Parathyroid adenoma (tissue), 2 donors: Measurements from ENCODE around the gene SFRP5.

ENCODE experiments used
- H2AFZ ChIP-seq: fragments of 300-600 bp; sonication (generic); one replicate; pipeline ENCODE4 v1.7.0; 2017; ENCODE audit warnings: antibody characterized with exemption, mild to moderate bottlenecking
- H3K27ac ChIP-seq: fragments of 300-600 bp; sonication (generic); one replicate; pipeline ENCODE4 v1.7.0; 2017
- H3K27me3 ChIP-seq: fragments of 300-600 bp; sonication (generic); one replicate; pipeline ENCODE4 v1.7.0; 2017; ENCODE audit warnings: low read length; ENCODE audit not compliant: control insufficient read depth, insufficient read depth
- H3K36me3 ChIP-seq: fragments of 300-600 bp; sonication (generic); one replicate; pipeline ENCODE4 v1.7.0; 2017; ENCODE audit warnings: low read length; ENCODE audit not compliant: control insufficient read depth, insufficient read depth
- H3K4me1 ChIP-seq: fragments of 300-600 bp; sonication (generic); one replicate; pipeline ENCODE4 v1.7.0; 2017; ENCODE audit warnings: control low read depth
- H3K4me2 ChIP-seq: fragments of 300-600 bp; sonication (generic); one replicate; pipeline ENCODE4 v1.7.0; 2017; ENCODE audit warnings: low read length
- H3K4me3 ChIP-seq: fragments of 300-600 bp; sonication (generic); one replicate; pipeline ENCODE4 v1.7.0; 2017; ENCODE audit warnings: low read depth, low read length
- H3K79me2 ChIP-seq: fragments of 300-600 bp; sonication (generic); one replicate; pipeline ENCODE4 v1.7.0; 2017; ENCODE audit warnings: control low read depth
- H3K9ac ChIP-seq: fragments of 300-600 bp; sonication (generic); one replicate; pipeline ENCODE4 v1.7.0; 2017; ENCODE audit warnings: mild to moderate bottlenecking
- H3K9me3 ChIP-seq: fragments of 300-600 bp; sonication (generic); one replicate; pipeline ENCODE4 v1.7.0; 2017; ENCODE audit warnings: low read length; ENCODE audit not compliant: control insufficient read depth
- TF ChIP-seq, protein P1 (sequence below): fragments of 300-600 bp; sonication (generic); IDR thresholded peaks from one replicate; pipeline ENCODE4 v1.7.0; 2017; ENCODE audit warnings: antibody characterized with exemption, mild to moderate bottlenecking
- donor health status: primary hyperparathyroidism.

SFRP5 gene

DNA sequence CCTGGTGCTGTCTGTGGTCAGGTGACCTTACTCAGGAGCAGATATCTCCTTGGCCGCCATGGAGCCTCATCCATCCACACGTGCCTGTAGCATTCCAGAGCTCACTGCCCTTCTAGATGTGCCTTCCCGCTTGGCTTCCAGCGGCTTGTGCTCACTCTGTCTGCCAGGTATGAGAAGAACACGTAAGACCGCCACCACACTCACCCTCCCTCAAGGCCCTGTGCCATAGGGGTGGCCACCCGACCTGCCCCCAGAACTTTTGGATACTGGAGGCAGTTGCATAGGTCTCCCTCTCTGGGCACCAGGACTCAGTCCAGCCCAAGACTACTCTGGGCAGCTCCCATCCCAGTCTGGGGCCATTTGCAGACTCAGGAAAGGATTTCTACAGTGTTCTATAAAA lies 54.2 kb downstream of the SFRP5 start:
- H3K4me1 ChIP-seq, result peaks cover 5% of the 10 kb centered on the region
- H2AFZ ChIP-seq, result no peak overlapping the region
- H3K4me3 ChIP-seq, result no peak overlapping the region
- H3K9ac ChIP-seq, result no peak overlapping the region
- H3K27me3 ChIP-seq, result no peaks in the 10 kb centered on the region
- no peak overlapping the region for H3K27ac ChIP-seq
- H3K79me2 ChIP-seq, result no peaks in the 10 kb centered on the region
- no peak overlapping the region for H3K4me2 ChIP-seq
- TF ChIP-seq, protein P1, sequence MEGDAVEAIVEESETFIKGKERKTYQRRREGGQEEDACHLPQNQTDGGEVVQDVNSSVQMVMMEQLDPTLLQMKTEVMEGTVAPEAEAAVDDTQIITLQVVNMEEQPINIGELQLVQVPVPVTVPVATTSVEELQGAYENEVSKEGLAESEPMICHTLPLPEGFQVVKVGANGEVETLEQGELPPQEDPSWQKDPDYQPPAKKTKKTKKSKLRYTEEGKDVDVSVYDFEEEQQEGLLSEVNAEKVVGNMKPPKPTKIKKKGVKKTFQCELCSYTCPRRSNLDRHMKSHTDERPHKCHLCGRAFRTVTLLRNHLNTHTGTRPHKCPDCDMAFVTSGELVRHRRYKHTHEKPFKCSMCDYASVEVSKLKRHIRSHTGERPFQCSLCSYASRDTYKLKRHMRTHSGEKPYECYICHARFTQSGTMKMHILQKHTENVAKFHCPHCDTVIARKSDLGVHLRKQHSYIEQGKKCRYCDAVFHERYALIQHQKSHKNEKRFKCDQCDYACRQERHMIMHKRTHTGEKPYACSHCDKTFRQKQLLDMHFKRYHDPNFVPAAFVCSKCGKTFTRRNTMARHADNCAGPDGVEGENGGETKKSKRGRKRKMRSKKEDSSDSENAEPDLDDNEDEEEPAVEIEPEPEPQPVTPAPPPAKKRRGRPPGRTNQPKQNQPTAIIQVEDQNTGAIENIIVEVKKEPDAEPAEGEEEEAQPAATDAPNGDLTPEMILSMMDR, result no peak
- no peaks in the 10 kb centered on the region for H3K9me3 ChIP-seq
- H3K36me3 ChIP-seq, result no peaks in the 10 kb centered on the region
